Keratinocyte (primary cell): ENCODE results near the gene ZNF454. TPM values are rescaled to one million over a fixed set of nuclear protein-coding genes. Genes with fewer than 3 reads are reported as not detected.

ENCODE experiments used
- DNase-seq: peaks from one replicate; pipeline ENCODE4 v3.0.0-alpha.2; 2011; ENCODE audit warnings: low read depth, missing footprints, low spot score
- FAIRE-seq: peaks from 2 replicates; lab custom pipeline; 2011; peaks lifted over from hg19 to GRCh38; lab: Jason Lieb, UNC
- H2AFZ ChIP-seq: 2 replicates; pipeline ENCODE4 v1.6.0; 2012; ENCODE audit warnings: low read length, control low read depth, inconsistent platforms; ENCODE audit not compliant: control insufficient read depth
- H3K27ac ChIP-seq: 2 replicates; pipeline ENCODE4 v1.5.1; 2011; ENCODE audit warnings: low read length; ENCODE audit not compliant: control insufficient read depth, insufficient read depth
- H3K27me3 ChIP-seq: 3 replicates; pipeline ENCODE4 v1.6.0; 2011; ENCODE audit warnings: low read length; ENCODE audit not compliant: control insufficient read depth, insufficient read depth; ENCODE audit errors: extremely low read depth
- H3K36me3 ChIP-seq, 2 experiments: 2 replicates in 1 of 2; 3 replicates in 1 of 2; pipeline ENCODE4 v1.5.1; 2011; ENCODE audit warnings: low read length in 2 of 2, mild to moderate bottlenecking in 1 of 2; ENCODE audit not compliant: control insufficient read depth in 2 of 2, insufficient read depth in 2 of 2; ENCODE audit errors: extremely low read depth in 1 of 2
- H3K4me1 ChIP-seq: 3 replicates; pipeline ENCODE4 v1.5.1; 2011; ENCODE audit warnings: low read length; ENCODE audit not compliant: control insufficient read depth, insufficient read depth; ENCODE audit errors: extremely low read depth
- H3K4me2 ChIP-seq: 3 replicates; pipeline ENCODE4 v1.6.0; 2011; ENCODE audit warnings: low read depth, low read length; ENCODE audit not compliant: control insufficient read depth, insufficient read depth; ENCODE audit errors: extremely low read depth
- H3K4me3 ChIP-seq, 3 experiments: fragments of 200-600 bp in 1 of 3; sonication (generic) in 1 of 3; 2 replicates in 2 of 3; 3 replicates in 1 of 3; pipeline ENCODE4 v1.5.1; 2011 to 2016; ENCODE audit warnings: low read length in 3 of 3, mild to moderate bottlenecking in 3 of 3, control low read depth in 2 of 3, inconsistent platforms in 1 of 3, low read depth in 1 of 3, mixed read lengths in 1 of 3, mixed run types in 1 of 3, moderate library complexity in 1 of 3; ENCODE audit not compliant: control insufficient read depth in 2 of 3, insufficient read depth in 2 of 3; ENCODE audit errors: extremely low read depth in 1 of 3
- H3K79me2 ChIP-seq: 2 replicates; pipeline ENCODE4 v1.6.0; 2012; ENCODE audit warnings: low read length; ENCODE audit not compliant: control insufficient read depth, insufficient read depth
- H3K9ac ChIP-seq: 3 replicates; pipeline ENCODE4 v1.6.0; 2011; ENCODE audit warnings: low read length; ENCODE audit not compliant: control insufficient read depth, insufficient read depth; ENCODE audit errors: extremely low read depth
- H3K9me1 ChIP-seq: 3 replicates; pipeline ENCODE4 v1.6.0; 2011; ENCODE audit warnings: low read length; ENCODE audit not compliant: control insufficient read depth, insufficient read depth; ENCODE audit errors: extremely low read depth
- H3K9me3 ChIP-seq: 2 replicates; pipeline ENCODE4 v1.5.1; 2012; ENCODE audit warnings: low read depth, low read length; ENCODE audit not compliant: control insufficient read depth
- H4K20me1 ChIP-seq: 3 replicates; pipeline ENCODE4 v1.6.0; 2011; ENCODE audit warnings: low read length; ENCODE audit not compliant: control insufficient read depth, insufficient read depth; ENCODE audit errors: extremely low read depth
- CTCF ChIP-seq, 3 experiments: IDR thresholded peaks in 1 of 3; conservative IDR thresholded peaks in 1 of 3; optimal IDR thresholded peaks in 1 of 3; 2 replicates in 2 of 3; 3 replicates in 1 of 3; pipeline versions ENCODE3 to v1.5.1; 2011; ENCODE audit warnings: low read length in 3 of 3, mild to moderate bottlenecking in 3 of 3, moderate library complexity in 2 of 3, control low read depth in 1 of 3, inconsistent platforms in 1 of 3; ENCODE audit not compliant: insufficient read depth in 2 of 3; ENCODE audit errors: extremely low read depth in 1 of 3
- EZH2 ChIP-seq: IDR thresholded peaks from one replicate; pipeline ENCODE4 v1.6.1; 2012; ENCODE audit warnings: inconsistent platforms, mild to moderate bottlenecking, low read length, moderate library complexity
- dilution Hi-C: fragments of 300-500 bp; cut with MboI; formaldehyde crosslinking; loops from one replicate; pipeline ENCODE4 v1.7.0; 2020; ENCODE audit warnings: low sequenced_read_pairs; ENCODE audit not compliant: extremely low pct_ligation_motif_present
- polyA plus RNA-seq, 5 experiments: library from polyadenylated mRNA; depleted of rRNA in 3 of 5; stranded (reverse) in 3 of 5; stranded (forward) in 1 of 5; unstranded in 1 of 5; fragments of >200 nt; gene quantifications; 1 replicate in 1 of 5; 2 replicates in 3 of 5; 3 replicates in 1 of 5; pipeline versions ENCODE4 v1.2.1 to v1.2.3, GENCODE V29; 2011 to 2012; ENCODE audit warnings: missing spikeins in 2 of 5, low read depth in 1 of 5, low replicate concordance in 1 of 5

ZNF454 gene
- polyA plus RNA-seq, 1 donor (not counting 4 experiments of a cell fraction or from before 2014, with no cell fraction given), result 0.08 TPM

GRCh38 chr5:178982941-178983340, 41.9 kb downstream of the ZNF454 start:
- Histone ChIP-seq H3K36me3 (no peaks in the 10 kb centered on the region), H3K9me3 (peaks cover 25% of the 10 kb centered on the region), H3K27me3 (no peaks in the 10 kb centered on the region), H3K4me1 (no peaks in the 10 kb centered on the region), H3K79me2 (no peaks in the 10 kb centered on the region), H3K27ac (no peak overlapping the region), H3K4me2 (no peak overlapping the region), H2AFZ (no peak overlapping the region), H3K4me3 (no peak overlapping the region), H4K20me1 (no peaks in the 10 kb centered on the region), H3K9me1 (no peaks in the 10 kb centered on the region), H3K9ac (no peak overlapping the region)
- no peak for TF ChIP-seq CTCF (optimal IDR thresholded peaks at IDR 0.05 in 1 of 3, IDR thresholded peaks at IDR 0.05 in 1 of 3, conservative IDR thresholded peaks at IDR 0.05 in 1 of 3; ENCODE audit: extremely low read depth in 1 of 3, insufficient read depth in 2 of 3, low read length in 3 of 3)
- TF ChIP-seq EZH2, result no peak
- dilution Hi-C loops, result no loop called here
- DNase-seq (no peak), FAIRE-seq (no peak)

- H3K4me2 ChIP-seq, result no peak overlapping the region
- no peaks in the 10 kb centered on the region for H3K79me2 ChIP-seq
- no peaks in the 10 kb centered on the region for H3K27me3 ChIP-seq
- no peak for TF ChIP-seq EZH2
- no peak for TF ChIP-seq CTCF (optimal IDR thresholded peaks at IDR 0.05 in 1 of 3, IDR thresholded peaks at IDR 0.05 in 1 of 3, conservative IDR thresholded peaks at IDR 0.05 in 1 of 3; ENCODE audit: extremely low read depth in 1 of 3, insufficient read depth in 2 of 3, low read length in 3 of 3)
- no peak overlapping the region for H3K9ac ChIP-seq
- H3K9me3 ChIP-seq, result peaks cover 25% of the 10 kb centered on the region
- no peaks in the 10 kb centered on the region for H3K9me1 ChIP-seq
- no peak overlapping the region for H2AFZ ChIP-seq
- H3K36me3 ChIP-seq, result no peaks in the 10 kb centered on the region
- no peaks in the 10 kb centered on the region for H4K20me1 ChIP-seq
- FAIRE-seq, result no peak
- H3K4me3 ChIP-seq, result no peak overlapping the region
- H3K27ac ChIP-seq, result no peak overlapping the region
- DNase-seq, result no peak
- dilution Hi-C loops, result no loop called here
- no peaks in the 10 kb centered on the region for H3K4me1 ChIP-seq
Observed at GRCh38 chr5:178983728-178984127, 42.7 kb downstream of the ZNF454 start.
